Measurements from ENCODE around the gene C19orf38. TPM values are rescaled to one million over a fixed set of nuclear protein-coding genes. Genes with fewer than 3 reads are reported as not detected.

Gene C19orf38
- total RNA-seq, 2 experiments from 2014 or later = 5.2 to 7.5 TPM

DNA sequence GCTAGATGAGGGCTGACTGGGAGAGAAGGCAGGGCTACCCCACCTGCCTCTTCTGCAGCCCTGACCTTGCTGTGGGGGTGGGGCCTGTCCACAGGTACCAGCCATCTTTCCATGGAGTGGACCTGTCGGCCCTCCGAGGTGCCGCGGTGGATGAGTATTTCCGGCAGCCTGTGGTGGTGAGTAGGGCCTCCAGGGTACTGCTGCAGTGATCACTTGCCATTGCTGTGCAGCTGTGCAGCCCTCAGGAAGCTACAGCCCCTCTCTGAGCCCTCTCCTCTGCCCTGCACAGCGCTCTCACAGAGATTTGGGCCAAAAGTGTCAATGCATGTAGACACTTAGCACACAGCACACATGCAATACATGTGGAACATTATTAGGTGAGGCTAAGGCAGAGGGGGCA, 68.4 kb downstream of the C19orf38 start:
- POLR2A ChIA-PET = no interaction called here

DNA sequence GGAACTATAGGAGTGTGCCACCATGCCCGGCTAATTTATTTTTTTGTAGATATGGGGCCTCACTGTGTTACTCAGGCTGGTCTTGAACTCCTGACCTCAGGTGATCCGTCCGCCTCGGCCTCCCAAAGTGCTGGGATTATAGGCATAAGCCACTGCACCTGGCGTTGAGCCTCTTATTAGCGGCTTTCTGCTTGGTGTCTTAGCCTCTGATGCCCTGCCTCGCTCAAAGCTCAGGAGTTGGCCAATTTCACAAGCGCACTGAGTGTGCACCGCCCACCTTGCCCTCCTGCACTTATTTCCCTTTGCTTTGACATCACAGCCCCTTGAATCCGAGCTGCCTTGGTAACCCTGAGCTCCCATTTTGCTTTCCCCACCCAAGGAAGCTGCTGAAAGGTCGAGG, 70.1 kb downstream of the C19orf38 start:
- CTCF ChIA-PET (ENCODE audit: unreplicated experiment) = no interaction called here

More for the DNA sequence above, 68.4 kb downstream of the C19orf38 start:
- no peak for DNase-seq (ENCODE audit: low spot score)
- H3K27ac ChIP-seq (ENCODE audit: low read depth, low read length, poor library complexity, severe bottlenecking) = no peak overlapping the region
- CTCF ChIA-PET (ENCODE audit: unreplicated experiment) = no interaction called here
- no peaks in the 10 kb centered on the region for H3K9me2 ChIP-seq (ENCODE audit: insufficient read depth, low read length)
- peaks cover 82% of the 10 kb centered on the region for H3K36me3 ChIP-seq (ENCODE audit: insufficient read depth, low read length)
- TF ChIP-seq, protein P1, sequence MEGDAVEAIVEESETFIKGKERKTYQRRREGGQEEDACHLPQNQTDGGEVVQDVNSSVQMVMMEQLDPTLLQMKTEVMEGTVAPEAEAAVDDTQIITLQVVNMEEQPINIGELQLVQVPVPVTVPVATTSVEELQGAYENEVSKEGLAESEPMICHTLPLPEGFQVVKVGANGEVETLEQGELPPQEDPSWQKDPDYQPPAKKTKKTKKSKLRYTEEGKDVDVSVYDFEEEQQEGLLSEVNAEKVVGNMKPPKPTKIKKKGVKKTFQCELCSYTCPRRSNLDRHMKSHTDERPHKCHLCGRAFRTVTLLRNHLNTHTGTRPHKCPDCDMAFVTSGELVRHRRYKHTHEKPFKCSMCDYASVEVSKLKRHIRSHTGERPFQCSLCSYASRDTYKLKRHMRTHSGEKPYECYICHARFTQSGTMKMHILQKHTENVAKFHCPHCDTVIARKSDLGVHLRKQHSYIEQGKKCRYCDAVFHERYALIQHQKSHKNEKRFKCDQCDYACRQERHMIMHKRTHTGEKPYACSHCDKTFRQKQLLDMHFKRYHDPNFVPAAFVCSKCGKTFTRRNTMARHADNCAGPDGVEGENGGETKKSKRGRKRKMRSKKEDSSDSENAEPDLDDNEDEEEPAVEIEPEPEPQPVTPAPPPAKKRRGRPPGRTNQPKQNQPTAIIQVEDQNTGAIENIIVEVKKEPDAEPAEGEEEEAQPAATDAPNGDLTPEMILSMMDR (conservative IDR thresholded peaks at IDR 0.05; ENCODE audit: low read length) = no peak
- TF ChIP-seq EZH2phosphoT487 (IDR thresholded peaks at IDR 0.05; ENCODE audit: borderline replicate concordance, low read depth, low read length) = no peak
- H3K79me2 ChIP-seq (ENCODE audit: insufficient read depth, low read depth, low read length) = no peaks in the 10 kb centered on the region
- no peak overlapping the region for H2AFZ ChIP-seq (ENCODE audit: low read length)
- BruUV-seq (replicated peaks) = no TSS peak
- intact Hi-C loops (cut with micrococcal nuclease; ENCODE audit: unreplicated experiment) = no loop called here
- no peak overlapping the region for H3K4me2 ChIP-seq (ENCODE audit: low read length)
- no peaks in the 10 kb centered on the region for H4K20me1 ChIP-seq (ENCODE audit: insufficient read depth, low read length)
- peaks cover 3% of the 10 kb centered on the region for H3K4me1 ChIP-seq (ENCODE audit: insufficient read depth, low read length, poor library complexity, severe bottlenecking)
- no peaks in the 10 kb centered on the region for H3K9me3 ChIP-seq (ENCODE audit: low read length)
- H3K4me3 ChIP-seq (ENCODE audit: low read depth, low read length, poor library complexity, severe bottlenecking) = no peak overlapping the region

More for the DNA sequence above, 70.1 kb downstream of the C19orf38 start:
- Histone ChIP-seq H3K9me3 (ENCODE audit: low read length) (no peaks in the 10 kb centered on the region), H2AFZ (ENCODE audit: low read length) (no peak overlapping the region), H3K27ac (ENCODE audit: low read depth, low read length, poor library complexity, severe bottlenecking) (no peak overlapping the region), H3K4me2 (ENCODE audit: low read length) (no peak overlapping the region), H3K79me2 (ENCODE audit: insufficient read depth, low read depth, low read length) (no peaks in the 10 kb centered on the region), H3K36me3 (ENCODE audit: insufficient read depth, low read length) (peaks cover 80% of the 10 kb centered on the region), H4K20me1 (ENCODE audit: insufficient read depth, low read length) (no peaks in the 10 kb centered on the region), H3K4me3 (ENCODE audit: low read depth, low read length, poor library complexity, severe bottlenecking) (no peak overlapping the region), H3K9me2 (ENCODE audit: insufficient read depth, low read length) (no peaks in the 10 kb centered on the region), H3K4me1 (ENCODE audit: insufficient read depth, low read length, poor library complexity, severe bottlenecking) (peaks cover 3% of the 10 kb centered on the region)
- DNase-seq (ENCODE audit: low spot score) = no peak
- intact Hi-C loops (cut with micrococcal nuclease; ENCODE audit: unreplicated experiment) = no loop called here
- POLR2A ChIA-PET = no interaction called here
- BruUV-seq (replicated peaks) = no TSS peak
- TF ChIP-seq EZH2phosphoT487 (IDR thresholded peaks at IDR 0.05; ENCODE audit: borderline replicate concordance, low read depth, low read length) = no peak
- TF ChIP-seq, protein P1 (conservative IDR thresholded peaks at IDR 0.05; ENCODE audit: low read length) = no peak

Small RNAs within 50 kb of the gene (microRNA-seq; reads per million reads assigned to microRNA genes)
- not detected for gene MIR199A1 (ENCODE audit: borderline replicate concordance)
- gene MIR6793 (ENCODE audit: borderline replicate concordance) = 3.0 reads per million

Small RNAs within 50 kb of the gene (small RNA-seq; reads per million reads assigned to genes)
- gene MIR199A1 = not detected
- gene MIR6793 = not detected

Other genes with a start within 250 kb of the C19orf38 start
- gene SLC44A2, start 222.9 kb upstream of the C19orf38 start, total RNA-seq (2014; rRNA removed; shearing (Covaris generic)) = 104 and 115 TPM in 2 replicates
- gene SLC44A2, start 222.9 kb upstream of the C19orf38 start, total RNA-seq (2022) = 197 and 248 TPM in 2 replicates
- 308 and 347 TPM in 2 replicates for gene ILF3, start 194.1 kb upstream of the C19orf38 start, total RNA-seq (2014; rRNA removed; shearing (Covaris generic))
- 553 and 569 TPM in 2 replicates for gene ILF3, start 194.1 kb upstream of the C19orf38 start, total RNA-seq (2022)
- 30.8 and 39.8 TPM in 2 replicates for gene QTRT1, start 147.0 kb upstream of the C19orf38 start, total RNA-seq (2014; rRNA removed; shearing (Covaris generic))
- 42.5 and 59.7 TPM in 2 replicates for gene QTRT1, start 147.0 kb upstream of the C19orf38 start, total RNA-seq (2022)
- 108 and 139 TPM in 2 replicates for gene DNM2, start 130.3 kb upstream of the C19orf38 start, total RNA-seq (2014; rRNA removed; shearing (Covaris generic))
- 165 and 180 TPM in 2 replicates for gene DNM2, start 130.3 kb upstream of the C19orf38 start, total RNA-seq (2022)
- gene TMED1, start 12.2 kb upstream of the C19orf38 start, total RNA-seq (2014; rRNA removed; shearing (Covaris generic)) = 20.8 and 22.5 TPM in 2 replicates
- gene TMED1, start 12.2 kb upstream of the C19orf38 start, total RNA-seq (2022) = 13.2 and 13.7 TPM in 2 replicates
- 35.1 and 41.2 TPM in 2 replicates for gene CARM1, start 23.1 kb downstream of the C19orf38 start, total RNA-seq (2014; rRNA removed; shearing (Covaris generic))
- 107 and 108 TPM in 2 replicates for gene CARM1, start 23.1 kb downstream of the C19orf38 start, total RNA-seq (2022)
- 26.7 and 31.8 TPM in 2 replicates for gene YIPF2, start 80.2 kb downstream of the C19orf38 start, total RNA-seq (2014; rRNA removed; shearing (Covaris generic))
- 27.5 and 31.5 TPM in 2 replicates for gene YIPF2, start 80.2 kb downstream of the C19orf38 start, total RNA-seq (2022)
- gene TIMM29, start 80.4 kb downstream of the C19orf38 start, total RNA-seq (2014; rRNA removed; shearing (Covaris generic)) = 24.1 and 28.3 TPM in 2 replicates
- gene TIMM29, start 80.4 kb downstream of the C19orf38 start, total RNA-seq (2022) = 26.2 and 27.3 TPM in 2 replicates
- 360 and 409 TPM in 2 replicates for gene SMARCA4, start 112.6 kb downstream of the C19orf38 start, total RNA-seq (2014; rRNA removed; shearing (Covaris generic))
- gene SMARCA4, start 112.6 kb downstream of the C19orf38 start, total RNA-seq (2022) = 554 and 581 TPM in 2 replicates
- 61.8 and 88.3 TPM in 2 replicates for gene LDLR, start 241.0 kb downstream of the C19orf38 start, total RNA-seq (2014; rRNA removed; shearing (Covaris generic))
- gene LDLR, start 241.0 kb downstream of the C19orf38 start, total RNA-seq (2022) = 99.1 and 101 TPM in 2 replicates

Measured in OCI-LY7 (cell line).